NCI-H82 treated with DMSO at 0.1 percent for 48 hours (cell line): ENCODE results near the gene VAPB.
"Not testable (repeated sequence)": the region's sequence is repeated elsewhere in the genome, so short reads cannot be mapped to it uniquely, and the experiment has no call there.

ENCODE experiments used
- DNase-seq: peaks from one replicate; lab custom pipeline; 2025; ENCODE audit not compliant: unreplicated experiment; lab: John Stamatoyannopoulos, UW

Gene VAPB, protein sequence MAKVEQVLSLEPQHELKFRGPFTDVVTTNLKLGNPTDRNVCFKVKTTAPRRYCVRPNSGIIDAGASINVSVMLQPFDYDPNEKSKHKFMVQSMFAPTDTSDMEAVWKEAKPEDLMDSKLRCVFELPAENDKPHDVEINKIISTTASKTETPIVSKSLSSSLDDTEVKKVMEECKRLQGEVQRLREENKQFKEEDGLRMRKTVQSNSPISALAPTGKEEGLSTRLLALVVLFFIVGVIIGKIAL

DNA sequence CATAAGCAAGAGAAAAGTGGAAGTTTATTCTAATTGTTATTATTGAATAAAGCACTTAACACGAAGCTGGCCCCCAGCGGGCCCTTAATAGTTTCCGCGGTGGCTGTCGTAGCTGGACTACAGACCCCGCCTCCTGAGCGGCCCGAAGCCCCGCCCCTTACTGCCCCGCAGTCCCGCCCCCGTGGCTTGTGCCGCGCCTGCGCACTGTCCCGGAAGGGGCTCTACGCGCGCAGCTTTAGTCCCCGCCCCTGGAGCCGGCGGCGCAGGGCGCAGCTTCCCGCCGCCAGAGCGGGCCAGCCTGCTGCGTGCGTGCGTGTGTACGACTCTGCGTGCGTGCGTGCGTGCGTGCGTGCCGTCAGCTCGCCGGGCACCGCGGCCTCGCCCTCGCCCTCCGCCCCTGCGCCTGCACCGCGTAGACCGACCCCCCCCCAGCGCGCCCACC, at the start of gene VAPB:
Gene VAPB, plus strand, starts transcription at position 348 of the 442 bp plus-strand sequence. CDS start 231 bp downstream, outside the sequence.
- peak; percentile 76 for DNase-seq

DNA sequence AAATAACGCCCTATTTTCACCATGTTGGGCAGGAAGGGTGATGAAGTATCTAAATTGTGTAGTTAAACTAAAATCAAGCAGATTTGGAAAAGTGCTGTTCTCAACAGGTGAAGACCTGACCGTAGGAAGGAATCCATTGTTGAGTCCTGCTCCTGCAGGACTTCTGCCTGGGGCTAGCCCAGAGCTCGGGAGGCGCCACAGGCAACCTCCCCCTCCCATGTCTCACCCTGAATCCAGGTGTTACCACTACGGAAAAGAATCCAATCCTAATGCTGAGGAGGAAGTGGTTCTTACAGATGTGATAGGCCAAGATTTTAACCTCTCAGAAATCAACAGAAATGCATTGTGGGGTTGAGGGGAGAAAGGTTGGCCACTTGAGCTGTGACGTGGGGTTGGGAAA, 49.3 kb upstream of the VAPB start:
- no peak for DNase-seq

DNA sequence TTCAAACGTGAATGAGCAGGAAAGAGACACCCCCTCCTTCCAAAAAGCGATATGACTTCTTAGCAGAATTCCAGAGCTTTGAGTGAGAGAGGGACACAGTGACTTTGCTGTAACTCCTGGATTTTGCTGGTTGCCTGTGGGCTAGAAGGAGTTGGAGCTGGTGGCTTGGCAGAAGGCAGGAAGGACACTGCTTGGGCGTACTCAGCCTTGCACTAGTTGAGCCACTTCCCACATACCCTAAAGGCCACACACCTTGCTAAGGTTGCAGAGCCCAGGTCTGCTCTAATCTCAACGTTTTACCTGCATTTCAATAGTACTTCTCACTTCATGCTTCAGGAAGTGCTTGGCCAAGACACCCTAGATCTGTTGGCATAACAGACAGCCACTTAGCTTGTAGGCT, 48.9 kb upstream of the VAPB start:
- no peak for DNase-seq

DNA sequence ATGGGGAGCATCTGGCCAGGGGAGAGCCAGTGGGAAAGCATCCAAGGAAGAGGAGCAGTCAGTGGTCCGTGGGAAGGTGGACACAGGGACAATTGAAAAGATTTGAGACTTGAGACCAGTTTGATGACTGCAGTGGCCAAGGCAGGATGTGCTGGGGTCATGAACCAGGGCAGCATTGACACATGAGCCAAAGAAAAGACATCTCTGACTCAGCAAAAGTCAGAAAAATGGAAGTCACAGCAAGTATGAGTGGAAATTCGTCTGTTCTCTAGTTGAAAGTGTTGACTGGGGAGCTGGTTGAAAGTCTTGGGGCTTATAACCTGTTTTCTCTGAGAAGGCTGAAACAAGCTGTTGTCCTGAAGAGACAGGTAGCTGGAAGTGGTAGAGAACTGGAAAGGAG, 48.2 kb upstream of the VAPB start:
- no peak for DNase-seq

DNA sequence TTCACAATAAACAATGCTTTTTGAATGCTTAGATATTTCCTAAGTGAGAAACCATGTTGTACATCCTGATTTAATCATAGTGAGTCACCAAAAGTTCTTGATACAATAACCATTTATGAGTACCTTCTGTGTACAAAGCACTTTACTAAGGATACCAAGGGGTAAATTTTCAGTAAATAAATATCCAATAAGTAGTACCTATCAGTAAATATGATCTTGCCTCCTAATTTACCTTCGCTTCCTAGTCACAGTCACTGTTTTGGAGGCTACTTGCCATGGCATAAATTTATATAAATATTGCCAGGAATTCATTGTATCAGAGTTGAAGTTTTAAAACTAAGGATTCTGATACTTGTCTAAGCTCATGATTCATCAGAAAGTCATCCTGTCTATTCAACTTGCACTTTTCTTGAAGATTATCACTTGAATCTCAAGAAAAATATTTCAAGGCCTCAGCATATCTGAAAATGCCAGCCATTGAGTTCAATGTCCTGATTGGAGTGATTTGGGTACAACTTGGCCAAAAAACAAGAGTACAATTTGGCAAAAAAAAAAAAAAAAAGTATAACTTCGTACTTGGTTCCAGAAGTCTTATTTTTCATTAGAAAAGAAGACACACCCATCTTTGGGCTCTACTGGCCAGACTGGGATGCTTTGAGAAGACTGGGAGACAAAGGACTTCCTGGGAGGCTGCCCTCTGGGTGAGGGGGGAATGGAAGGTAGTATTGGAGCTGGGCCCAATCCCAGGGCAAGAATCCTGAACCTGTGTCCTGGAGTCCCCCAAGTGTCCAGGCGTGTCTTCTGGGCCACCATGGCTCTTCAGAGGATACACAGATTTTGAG, 46.7 kb upstream of the VAPB start:
- no peak for DNase-seq

DNA sequence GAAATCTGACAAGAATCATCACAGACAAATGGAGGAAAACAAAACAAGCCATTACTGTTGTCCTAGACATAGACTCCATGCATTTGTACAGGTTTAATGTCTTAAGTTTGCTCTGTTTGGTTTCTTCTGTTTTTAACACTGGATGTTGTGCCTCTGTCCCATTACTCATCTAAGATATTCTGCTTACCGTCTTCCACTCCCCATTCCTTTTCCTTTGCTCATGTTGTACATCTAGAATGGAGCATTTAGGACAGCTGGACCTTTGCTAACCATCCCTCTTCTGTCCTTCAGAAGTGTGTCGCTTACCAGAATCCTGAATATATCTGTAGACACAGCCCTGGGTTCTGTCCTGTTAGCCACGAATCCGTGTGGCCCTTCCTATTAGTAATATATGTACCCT, 44.3 kb upstream of the VAPB start:
- DNase-seq = no peak

DNA sequence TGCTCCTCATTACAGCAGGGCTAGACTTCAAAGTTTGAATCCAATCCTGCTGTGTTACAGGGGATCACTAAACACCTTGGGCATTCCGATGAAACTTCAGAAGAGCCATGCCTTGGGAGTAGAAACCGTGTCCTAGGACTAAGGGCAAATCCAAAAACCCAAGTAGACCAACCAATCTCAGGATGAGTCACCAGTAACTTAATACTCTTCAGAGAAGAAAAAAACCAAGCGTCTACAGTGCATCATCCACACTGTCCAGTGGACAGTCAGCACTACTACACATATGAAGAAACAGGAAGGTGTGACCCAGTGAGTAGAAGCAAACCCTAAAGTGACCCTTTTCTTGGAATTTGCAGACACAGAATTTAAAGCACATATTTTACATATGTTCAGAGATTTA, 39.5 kb upstream of the VAPB start:
- no peak for DNase-seq

DNA sequence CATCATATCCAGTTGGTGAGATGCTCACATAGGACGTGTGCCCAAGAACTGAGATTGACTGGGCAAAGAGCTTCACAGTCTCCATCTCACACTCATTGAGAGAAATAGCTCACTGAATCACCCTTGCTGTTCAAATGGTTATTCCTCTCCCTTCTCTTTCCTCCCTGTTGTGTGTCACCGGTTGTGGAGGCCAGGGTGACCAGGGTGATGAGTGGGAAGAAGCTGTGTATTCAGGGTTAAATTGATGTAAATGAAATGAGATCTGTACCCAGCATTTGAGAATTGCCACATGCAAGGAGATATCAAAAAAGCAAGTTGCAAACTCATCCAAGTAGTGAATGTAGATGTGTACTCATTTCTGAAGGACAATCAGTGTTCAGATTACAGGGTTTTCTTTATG, 36.6 kb upstream of the VAPB start:
- DNase-seq = no peak

DNA sequence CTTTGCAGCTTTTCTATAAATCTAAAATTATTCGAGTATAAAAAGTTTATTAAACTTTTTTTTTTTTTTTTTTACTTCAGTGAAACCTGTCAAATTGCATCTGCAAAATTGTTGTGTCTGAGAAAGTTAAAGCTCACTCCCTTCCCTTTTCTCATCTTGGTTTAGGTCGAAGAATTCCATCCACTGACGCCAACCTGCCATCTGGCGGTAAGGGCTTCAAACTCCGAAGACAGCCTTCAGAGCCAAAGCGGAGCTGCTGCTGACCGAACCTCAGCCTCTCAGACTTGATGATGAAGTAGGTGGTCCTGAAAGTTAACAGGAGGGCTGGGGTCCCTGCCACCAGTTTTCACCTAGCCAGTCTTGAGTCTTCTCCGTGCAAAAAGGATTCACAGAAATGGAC, 29.6 kb upstream of the VAPB start:
- DNase-seq = no peak

DNA sequence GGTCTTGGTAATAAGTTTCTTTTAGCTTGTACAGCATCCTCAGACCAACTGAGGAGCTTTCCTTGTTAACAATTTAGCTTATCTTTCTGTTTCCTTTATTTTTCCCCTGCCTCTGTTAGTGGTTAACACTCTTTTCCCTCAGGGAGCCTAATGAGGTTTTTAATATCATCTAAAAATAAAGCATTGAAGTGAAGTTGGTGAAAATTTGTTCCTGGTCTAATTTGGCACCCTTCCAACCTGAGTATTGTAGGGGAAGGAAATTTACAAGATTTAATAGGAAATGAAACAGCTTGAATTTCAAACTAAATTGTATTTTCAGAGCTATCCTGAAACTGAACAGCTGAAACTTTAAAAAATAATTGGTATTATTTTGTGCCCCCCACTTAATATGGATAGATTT, 28.1 kb upstream of the VAPB start:
- no peak for DNase-seq

DNA sequence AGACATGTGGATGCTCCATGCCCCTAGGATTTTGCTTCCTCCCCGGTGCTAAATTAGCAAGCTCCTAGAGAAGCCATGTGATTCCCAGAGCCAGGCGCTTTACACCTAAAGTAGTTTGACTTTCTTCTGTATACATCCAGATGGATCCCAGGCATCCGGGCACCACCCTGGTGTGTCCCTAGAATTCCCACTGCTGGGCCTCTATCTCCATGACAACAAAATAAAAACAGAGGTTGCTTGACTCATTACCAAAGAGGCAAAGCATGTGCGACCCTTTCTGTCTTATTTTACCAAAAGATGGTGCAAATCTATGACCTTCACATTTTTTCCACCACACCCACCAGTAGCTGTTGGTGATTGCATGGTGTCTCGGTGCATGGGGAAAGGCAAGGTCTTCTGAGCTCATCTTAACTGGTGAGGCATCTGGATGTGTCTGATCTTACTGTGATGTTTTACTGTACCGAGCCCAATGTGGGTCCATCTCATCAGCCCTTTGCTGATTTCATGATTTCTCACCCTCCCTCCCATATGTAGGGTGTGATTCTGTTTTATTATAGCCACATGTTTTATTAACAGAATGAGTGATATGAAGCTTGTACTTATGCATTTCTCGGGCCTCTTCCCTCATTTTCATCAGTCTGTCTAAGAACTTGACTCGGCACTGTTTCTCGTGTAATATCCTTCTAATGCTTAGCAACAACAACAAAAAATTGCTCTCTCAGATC, 27.4 kb upstream of the VAPB start:
- no peak for DNase-seq

DNA sequence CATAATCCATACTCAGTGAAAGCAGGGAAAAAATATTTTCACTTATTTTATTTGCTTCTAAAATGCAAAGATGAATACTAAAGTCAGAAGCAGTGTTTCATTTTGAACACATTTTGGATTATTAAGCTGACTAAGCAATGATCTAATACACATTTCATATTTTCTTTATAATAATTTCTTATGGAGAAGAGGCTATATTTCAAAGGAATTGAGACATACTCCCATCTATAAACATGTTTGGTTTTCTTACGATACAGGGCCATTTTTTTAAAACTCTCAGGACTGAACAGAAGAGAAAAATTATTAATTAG, 26.9 kb upstream of the VAPB start:
- DNase-seq = no peak

DNA sequence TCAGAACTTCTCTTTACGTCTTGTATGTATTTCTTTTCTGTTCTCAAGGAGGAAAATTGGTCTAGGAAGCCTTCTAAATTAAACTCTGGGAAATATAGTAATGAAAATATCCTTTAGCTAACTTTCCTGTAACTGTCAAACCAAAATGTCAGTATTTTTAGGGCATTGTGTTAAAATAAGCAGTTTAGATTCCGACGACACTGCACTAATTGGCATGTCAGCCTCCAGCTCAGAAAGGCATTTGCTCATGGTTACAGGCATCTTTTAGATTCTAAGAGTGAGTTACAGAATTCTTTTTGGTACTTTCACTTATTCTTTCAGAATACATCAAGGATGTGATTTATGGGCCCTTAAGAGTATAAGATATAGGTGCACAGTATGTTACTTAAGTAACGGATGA, 26.1 kb upstream of the VAPB start:
- no peak for DNase-seq

DNA sequence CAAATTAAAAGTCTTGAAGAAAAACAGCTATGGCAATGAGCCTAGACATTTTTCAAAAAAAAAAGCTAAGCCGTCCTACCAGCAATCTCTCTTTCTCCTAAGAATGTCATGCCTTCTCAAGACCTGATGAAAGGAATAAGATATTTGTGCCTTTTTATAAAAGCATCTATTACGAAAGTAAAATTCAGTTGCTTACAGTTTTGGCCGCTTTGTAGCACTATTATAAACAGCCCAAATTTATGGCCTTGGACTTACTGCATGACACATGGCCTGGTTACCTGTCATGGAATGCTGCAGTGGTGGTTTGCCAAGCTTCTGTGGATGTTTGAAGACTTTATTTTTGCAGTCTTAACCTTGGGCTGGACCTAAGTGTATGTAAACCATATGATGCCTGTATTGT, 22.2 kb upstream of the VAPB start:
- no peak for DNase-seq

DNA sequence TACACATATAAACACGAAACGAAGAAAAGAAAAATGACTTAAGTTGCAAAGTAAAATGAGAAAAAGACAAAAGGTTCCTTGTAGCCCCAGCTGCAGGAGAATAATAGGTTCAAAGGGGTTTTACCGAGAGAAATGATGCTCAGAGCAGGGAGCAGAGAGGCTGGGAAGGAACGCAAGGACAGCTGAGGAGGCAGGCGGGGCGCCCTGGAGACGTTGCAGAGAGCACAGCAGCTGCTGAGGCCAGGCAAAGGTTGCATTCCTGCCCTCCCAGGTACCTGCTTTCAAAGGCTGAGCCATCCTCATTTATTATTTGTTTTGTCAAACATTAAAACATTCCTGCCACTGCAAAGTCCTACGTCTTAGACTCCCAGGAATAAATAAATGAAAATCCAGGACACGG, 16.2 kb upstream of the VAPB start:
- DNase-seq = no peak

DNA sequence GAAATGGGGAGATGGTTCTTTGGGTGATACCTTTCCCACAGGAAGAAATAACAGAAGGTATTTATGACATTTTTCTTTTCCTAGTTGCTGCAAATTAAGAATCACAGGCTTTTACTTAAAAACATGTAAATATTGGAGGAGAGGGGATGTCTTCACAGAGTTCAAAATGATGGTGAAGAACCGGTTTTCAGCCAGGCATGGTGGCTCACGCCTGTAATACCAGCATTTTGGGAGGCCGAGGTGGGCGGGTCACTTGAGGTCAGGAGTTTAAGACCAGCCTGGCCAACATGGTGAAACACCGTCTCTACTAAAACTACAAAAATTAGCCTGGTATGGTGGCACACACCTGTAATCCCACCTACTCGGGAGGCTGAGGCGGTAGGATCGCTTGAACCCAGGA, 15.7 kb upstream of the VAPB start:
- not testable (repeated sequence) for DNase-seq

DNA sequence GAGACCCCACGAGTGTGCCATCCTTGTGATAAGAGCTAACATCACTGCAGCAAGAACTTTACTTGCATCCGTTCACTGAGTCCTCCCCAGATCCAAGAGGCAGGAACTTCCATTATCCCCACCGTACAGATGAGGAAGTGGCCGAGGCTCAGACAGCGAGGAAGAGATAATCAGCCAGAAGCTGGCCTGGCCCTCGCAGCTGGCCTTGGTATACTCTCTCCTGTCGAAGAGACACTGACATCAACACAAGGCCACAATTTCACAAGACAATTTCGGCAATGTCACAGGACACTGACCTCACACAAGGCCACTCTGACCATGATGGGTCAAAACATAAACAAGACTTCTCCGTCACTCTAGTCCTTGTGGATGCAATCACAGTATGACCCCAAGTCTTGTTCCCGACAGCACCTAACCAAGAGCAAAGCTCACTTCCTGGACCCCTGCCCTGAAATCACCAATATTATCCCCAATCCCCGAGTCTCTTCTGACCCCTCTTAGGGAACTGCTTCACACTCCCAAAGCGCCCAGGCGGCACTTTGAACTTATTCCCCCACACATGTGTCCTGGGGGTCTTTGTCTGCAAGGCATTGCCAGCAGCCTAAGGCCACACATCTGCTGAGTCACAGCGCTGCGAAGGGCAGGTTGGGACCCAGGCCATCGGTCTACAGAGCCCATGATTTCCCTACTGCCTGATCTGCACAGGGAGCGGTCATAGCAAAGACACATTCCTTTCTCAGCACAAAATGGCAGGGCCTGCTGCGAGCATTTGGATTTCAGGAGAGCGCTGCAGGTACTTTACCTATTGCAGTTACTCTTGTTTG, 14.8 kb upstream of the VAPB start:
- DNase-seq = no peak

DNA sequence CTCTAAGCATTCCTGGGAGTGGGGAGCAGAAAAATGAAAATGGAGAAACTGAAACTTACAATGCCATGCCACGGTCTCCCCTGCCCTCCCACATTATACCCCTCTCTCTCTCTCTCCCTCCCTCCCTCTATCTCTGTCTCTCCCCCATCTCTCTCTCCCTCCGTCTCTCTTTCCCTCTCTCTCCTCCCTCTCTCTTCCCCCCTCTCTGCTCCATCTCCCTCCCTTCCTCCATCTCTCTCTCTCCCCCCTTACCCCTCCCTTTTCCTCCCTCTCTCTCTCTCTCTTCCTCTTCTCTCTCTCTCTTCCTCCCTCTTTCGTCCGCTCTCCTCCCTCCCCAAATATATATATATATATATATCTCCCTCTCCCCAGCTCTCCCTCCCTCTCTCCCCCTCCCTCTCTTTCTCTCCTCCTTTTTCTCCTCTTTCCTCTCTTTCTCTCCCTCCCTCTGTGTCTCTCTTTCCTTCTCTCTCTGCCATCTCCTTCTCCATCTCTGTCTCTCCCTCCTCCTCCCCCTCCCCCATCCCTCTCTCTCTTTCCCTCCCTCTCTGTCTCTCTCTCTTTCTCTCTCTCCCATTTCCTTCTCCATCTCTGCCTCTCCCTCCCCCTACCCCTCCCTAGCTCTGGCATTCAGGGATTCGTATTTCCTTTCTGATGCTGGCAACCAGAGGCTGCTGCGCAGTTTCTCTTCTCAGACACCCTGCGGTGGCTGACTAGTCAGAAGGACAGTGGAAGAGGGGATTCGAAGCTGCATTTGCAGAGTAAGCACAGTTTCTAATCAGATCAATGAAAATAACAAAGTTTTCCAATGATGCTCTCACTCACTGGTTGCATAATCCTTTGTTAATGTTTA, 13.9 kb upstream of the VAPB start:
- no peak for DNase-seq

DNA sequence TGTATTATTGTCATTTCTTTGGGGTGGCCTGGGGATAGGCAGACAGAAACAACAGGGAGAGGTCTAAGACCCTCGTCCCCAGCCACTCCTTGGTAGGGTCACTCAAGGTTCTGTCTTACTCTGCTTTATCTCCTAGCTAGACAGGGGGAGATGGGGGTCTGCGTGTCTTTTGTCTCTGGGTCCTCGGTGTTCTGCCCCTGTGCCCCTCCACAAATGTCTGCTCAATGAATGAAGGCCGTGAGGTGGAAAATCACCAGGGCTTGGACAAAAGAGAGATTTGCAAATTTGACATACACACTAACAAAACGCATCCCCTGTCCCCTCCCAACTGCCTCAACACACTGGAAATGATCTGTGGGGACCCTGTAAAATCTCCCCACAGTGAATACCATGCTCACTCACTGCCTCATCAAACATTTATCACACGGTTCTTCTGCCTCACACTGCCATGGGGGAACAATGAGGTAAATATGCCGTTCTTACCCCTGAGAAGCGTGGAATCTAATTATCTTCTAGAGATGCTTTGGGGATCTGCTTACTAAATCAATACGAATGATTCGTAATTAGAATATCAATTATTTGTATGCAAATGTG, 13.2 kb upstream of the VAPB start:
- DNase-seq = no peak

DNA sequence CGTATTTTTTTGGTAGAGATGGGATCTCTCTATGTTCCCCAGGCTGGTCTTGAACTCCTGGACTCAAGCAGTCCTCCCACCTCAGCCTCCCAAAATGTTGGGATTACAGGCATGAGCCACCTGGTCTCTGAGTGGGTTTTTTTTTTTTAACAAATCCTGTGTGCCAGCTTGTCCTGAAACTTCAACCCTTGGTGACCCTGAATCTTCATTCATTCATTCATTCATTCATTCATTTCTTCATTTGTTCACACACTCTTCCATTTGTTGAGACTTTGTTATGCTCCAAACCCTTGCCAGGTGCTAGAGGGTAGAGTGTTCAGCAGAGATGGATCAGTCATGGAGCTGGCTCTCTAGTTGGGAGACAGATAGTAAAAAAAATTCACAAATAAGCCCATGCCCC, 12.0 kb upstream of the VAPB start:
- DNase-seq = no peak
